ENCODE data around the gene SRSF7.

DNA sequence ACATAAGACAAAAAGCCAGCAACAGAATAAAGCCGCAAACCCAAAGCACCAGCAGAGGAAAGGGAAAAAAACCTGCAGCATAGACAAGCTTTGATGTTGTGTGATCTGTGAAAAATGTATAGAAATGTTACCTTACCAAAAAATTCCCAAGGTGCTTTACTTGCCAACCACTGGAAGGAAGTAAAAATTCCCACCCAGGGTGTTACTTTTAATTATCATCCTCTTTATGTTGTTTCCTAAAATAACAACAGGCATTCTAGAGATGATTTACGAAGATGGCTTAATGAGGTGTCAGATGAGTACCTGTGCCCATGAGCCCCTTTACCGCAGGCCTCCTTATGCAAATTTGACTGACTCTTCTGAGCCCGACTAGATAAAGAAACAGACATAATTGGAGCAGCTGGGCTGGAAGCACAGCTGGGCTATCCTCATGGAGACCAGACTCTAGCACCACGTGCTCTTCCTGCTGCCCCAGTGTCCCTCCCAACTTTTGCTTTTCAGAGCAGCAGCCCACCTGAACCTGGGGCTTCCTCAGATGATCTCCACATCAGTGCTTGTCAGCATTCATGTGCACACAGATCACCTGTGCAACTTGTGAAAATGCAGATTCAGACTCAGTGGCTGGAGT is 41.5 kb downstream of the SRSF7 start:
- TF ChIP-seq, protein P1, sequence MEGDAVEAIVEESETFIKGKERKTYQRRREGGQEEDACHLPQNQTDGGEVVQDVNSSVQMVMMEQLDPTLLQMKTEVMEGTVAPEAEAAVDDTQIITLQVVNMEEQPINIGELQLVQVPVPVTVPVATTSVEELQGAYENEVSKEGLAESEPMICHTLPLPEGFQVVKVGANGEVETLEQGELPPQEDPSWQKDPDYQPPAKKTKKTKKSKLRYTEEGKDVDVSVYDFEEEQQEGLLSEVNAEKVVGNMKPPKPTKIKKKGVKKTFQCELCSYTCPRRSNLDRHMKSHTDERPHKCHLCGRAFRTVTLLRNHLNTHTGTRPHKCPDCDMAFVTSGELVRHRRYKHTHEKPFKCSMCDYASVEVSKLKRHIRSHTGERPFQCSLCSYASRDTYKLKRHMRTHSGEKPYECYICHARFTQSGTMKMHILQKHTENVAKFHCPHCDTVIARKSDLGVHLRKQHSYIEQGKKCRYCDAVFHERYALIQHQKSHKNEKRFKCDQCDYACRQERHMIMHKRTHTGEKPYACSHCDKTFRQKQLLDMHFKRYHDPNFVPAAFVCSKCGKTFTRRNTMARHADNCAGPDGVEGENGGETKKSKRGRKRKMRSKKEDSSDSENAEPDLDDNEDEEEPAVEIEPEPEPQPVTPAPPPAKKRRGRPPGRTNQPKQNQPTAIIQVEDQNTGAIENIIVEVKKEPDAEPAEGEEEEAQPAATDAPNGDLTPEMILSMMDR (IDR thresholded peaks at IDR 0.05; ENCODE audit: low read depth, low read length, missing input control): no peak
- TF ChIP-seq, protein P2, sequence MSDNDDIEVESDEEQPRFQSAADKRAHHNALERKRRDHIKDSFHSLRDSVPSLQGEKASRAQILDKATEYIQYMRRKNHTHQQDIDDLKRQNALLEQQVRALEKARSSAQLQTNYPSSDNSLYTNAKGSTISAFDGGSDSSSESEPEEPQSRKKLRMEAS (IDR thresholded peaks at IDR 0.05): no peak
- TF ChIP-seq SP1 (IDR thresholded peaks at IDR 0.05) (no peak), RAD21 (IDR thresholded peaks at IDR 0.05) (no peak), GABPA (IDR thresholded peaks at IDR 0.05 in 1 of 2, conservative IDR thresholded peaks at IDR 0.05 in 1 of 2) (no peak), TAF1 (conservative IDR thresholded peaks at IDR 0.05) (no peak), YY1 (IDR thresholded peaks at IDR 0.05) (no peak), RXRA (IDR thresholded peaks at IDR 0.05) (no peak), EGR1 (IDR thresholded peaks at IDR 0.05; ENCODE audit: low read depth in 2 of 2) (no peak), HNF4A (conservative IDR thresholded peaks at IDR 0.05) (no peak), FOXA1 (IDR thresholded peaks at IDR 0.05) (no peak)
- TF ChIP-seq, protein P3, sequence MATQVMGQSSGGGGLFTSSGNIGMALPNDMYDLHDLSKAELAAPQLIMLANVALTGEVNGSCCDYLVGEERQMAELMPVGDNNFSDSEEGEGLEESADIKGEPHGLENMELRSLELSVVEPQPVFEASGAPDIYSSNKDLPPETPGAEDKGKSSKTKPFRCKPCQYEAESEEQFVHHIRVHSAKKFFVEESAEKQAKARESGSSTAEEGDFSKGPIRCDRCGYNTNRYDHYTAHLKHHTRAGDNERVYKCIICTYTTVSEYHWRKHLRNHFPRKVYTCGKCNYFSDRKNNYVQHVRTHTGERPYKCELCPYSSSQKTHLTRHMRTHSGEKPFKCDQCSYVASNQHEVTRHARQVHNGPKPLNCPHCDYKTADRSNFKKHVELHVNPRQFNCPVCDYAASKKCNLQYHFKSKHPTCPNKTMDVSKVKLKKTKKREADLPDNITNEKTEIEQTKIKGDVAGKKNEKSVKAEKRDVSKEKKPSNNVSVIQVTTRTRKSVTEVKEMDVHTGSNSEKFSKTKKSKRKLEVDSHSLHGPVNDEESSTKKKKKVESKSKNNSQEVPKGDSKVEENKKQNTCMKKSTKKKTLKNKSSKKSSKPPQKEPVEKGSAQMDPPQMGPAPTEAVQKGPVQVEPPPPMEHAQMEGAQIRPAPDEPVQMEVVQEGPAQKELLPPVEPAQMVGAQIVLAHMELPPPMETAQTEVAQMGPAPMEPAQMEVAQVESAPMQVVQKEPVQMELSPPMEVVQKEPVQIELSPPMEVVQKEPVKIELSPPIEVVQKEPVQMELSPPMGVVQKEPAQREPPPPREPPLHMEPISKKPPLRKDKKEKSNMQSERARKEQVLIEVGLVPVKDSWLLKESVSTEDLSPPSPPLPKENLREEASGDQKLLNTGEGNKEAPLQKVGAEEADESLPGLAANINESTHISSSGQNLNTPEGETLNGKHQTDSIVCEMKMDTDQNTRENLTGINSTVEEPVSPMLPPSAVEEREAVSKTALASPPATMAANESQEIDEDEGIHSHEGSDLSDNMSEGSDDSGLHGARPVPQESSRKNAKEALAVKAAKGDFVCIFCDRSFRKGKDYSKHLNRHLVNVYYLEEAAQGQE (IDR thresholded peaks at IDR 0.05): no peak
- TF ChIP-seq, protein P4, sequence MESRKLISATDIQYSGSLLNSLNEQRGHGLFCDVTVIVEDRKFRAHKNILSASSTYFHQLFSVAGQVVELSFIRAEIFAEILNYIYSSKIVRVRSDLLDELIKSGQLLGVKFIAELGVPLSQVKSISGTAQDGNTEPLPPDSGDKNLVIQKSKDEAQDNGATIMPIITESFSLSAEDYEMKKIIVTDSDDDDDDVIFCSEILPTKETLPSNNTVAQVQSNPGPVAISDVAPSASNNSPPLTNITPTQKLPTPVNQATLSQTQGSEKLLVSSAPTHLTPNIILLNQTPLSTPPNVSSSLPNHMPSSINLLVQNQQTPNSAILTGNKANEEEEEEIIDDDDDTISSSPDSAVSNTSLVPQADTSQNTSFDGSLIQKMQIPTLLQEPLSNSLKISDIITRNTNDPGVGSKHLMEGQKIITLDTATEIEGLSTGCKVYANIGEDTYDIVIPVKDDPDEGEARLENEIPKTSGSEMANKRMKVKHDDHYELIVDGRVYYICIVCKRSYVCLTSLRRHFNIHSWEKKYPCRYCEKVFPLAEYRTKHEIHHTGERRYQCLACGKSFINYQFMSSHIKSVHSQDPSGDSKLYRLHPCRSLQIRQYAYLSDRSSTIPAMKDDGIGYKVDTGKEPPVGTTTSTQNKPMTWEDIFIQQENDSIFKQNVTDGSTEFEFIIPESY (IDR thresholded peaks at IDR 0.05): no peak
